ENCODE data around the gene MC1R.

The MC1R gene

GRCh38 chr16:89936034-89936433 is 17.4 kb downstream of the MC1R start:
- no peak for DNase-seq

- DNase-seq: no peak
Observed at GRCh38 chr16:89936508-89936907, 17.8 kb downstream of the MC1R start.

- no peak for DNase-seq
Observed at GRCh38 chr16:89936981-89937380, 18.3 kb downstream of the MC1R start.

GRCh38 chr16:89938175-89938885 is 19.7 kb downstream of the MC1R start:
- DNase-seq: no peak

GRCh38 chr16:89944773-89945172 is 26.1 kb downstream of the MC1R start:
- no peak for DNase-seq

- DNase-seq: no peak
Observed at GRCh38 chr16:89945654-89946053, 27.0 kb downstream of the MC1R start.

GRCh38 chr16:89946515-89946914 is 27.9 kb downstream of the MC1R start:
- no peak for DNase-seq

GRCh38 chr16:89949121-89949742 is 30.6 kb downstream of the MC1R start:
- no peak for DNase-seq

- DNase-seq: no peak
Observed at GRCh38 chr16:89949756-89950155, 31.1 kb downstream of the MC1R start.

GRCh38 chr16:89951509-89951908 is 32.8 kb downstream of the MC1R start:
- no peak for DNase-seq

GRCh38 chr16:89952049-89952448 is 33.4 kb downstream of the MC1R start:
- DNase-seq: no peak

GRCh38 chr16:89952551-89952950 is 33.9 kb downstream of the MC1R start:
- no peak for DNase-seq

- DNase-seq: no peak
Observed at GRCh38 chr16:89953671-89954406, 35.2 kb downstream of the MC1R start.

- DNase-seq: no peak
Observed at GRCh38 chr16:89954462-89954861, 35.8 kb downstream of the MC1R start.

GRCh38 chr16:89955001-89955685 is 36.5 kb downstream of the MC1R start:
- DNase-seq: no peak

GRCh38 chr16:89956505-89957215 is 38.0 kb downstream of the MC1R start:
- no peak for DNase-seq

GRCh38 chr16:89957216-89957785 is 38.6 kb downstream of the MC1R start:
- DNase-seq: no peak

GRCh38 chr16:89958068-89958467 is 39.4 kb downstream of the MC1R start:
- DNase-seq: no peak

GRCh38 chr16:89958596-89958995 is 39.9 kb downstream of the MC1R start:
- DNase-seq: no peak

GRCh38 chr16:89960966-89961365 is 42.3 kb downstream of the MC1R start:
- DNase-seq: no peak

GRCh38 chr16:89961920-89962319 is 43.3 kb downstream of the MC1R start:
- DNase-seq: no peak

- DNase-seq: no peak
Observed at GRCh38 chr16:89962754-89963498, 44.3 kb downstream of the MC1R start.
